HT1080 (cell line): ENCODE measurements around the gene LMBR1. TPM values are rescaled to one million over a fixed set of nuclear protein-coding genes. Genes with fewer than 3 reads are reported as not detected.
A peak's percentile ranks its signal among the peaks of the same experiment; 100 is the strongest.
"Not testable (repeated sequence)": the region's sequence is repeated elsewhere in the genome, so short reads cannot be mapped to it uniquely, and the experiment has no call there.

ENCODE experiments used
- DNase-seq: peaks from one replicate; pipeline ENCODE4 v3.0.0-alpha.2; 2015; ENCODE audit warnings: low read depth
- total RNA-seq: library from RNA; depleted of rRNA; stranded (reverse); fragments of >200 nt; shearing (Covaris generic); gene quantifications from 2 replicates; pipeline ENCODE4 v1.2.3, GENCODE V29; 2014

Gene LMBR1
- total RNA-seq, 1 experiment from 2014 or later: 104 TPM

DNA sequence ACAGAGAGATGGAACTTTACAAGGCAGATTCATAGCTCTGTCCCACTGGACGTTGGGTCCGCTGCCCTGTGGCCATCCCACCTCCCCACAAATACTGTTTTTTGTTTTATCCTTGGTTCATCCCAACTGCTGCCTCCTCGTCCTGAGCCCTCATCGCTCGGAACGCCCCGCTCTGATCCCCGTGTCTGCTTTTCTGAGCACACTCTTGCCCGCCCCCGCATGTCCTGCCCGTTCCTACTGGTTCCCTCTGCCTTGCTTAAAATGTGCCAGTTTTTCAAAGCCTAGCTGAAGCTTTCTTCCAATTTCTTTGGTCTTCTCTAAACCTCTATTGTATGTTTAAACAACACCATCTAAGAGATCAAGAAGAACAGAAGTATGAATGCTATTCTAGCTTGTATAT is 233.0 kb downstream of the LMBR1 start:
- DNase-seq: no peak

DNA sequence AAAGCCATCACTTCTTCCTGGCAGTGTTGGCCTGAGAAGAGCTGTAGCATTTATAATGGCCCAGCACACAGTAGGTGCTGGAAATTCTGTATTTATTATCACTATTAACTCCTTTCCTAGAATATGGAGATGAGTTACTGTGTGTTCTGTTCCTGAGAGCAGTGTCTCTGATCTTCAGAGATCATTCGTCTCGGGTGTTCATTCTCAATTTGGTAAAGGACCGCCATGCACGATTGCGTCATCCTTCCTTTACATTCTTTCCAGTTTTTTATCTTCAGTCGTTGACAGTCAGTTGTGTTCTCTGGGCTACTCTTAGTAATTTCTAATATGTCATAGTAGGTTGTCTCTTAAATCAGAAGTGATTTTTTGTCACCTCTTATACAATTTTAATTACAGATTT is 233.8 kb downstream of the LMBR1 start:
- DNase-seq: no peak

DNA sequence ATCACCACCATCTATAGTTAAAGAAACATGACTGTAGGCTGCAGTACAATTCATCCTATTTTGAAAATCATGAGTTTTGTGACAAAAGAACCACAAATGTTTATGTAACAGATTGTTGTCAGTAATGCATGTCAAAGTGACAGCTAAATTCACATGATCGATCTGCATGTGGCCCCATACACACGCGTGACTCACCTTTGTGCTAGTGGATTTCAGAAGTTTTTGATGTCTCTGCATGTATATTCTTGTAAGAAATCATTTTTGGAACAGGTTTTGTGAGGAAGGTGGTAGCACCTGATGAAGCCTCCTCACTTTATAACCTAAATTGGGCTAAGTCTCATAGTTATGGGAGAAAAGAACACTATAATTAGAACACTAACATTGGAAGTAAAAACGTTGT is 235.3 kb downstream of the LMBR1 start:
- no peak for DNase-seq

DNA sequence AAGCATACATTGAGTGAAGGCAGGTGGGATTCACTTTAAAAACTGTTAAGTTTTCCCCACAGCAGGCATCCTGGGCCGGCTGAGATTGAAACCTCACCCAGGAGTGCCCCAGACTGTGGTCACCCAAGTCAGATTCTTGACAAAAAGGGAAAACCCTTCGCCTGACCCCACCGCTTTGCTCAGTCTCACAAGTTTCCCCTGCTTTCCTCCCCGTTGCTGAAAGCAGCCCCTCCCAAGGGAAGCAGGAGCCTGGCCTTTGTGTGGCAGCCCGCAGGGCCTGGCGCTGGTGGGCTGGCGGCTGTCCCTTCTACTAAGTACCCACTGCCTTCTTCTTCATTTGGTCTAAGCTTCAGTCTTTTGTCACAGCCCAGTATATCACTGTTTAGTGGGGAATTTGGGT is 236.4 kb downstream of the LMBR1 start:
- DNase-seq: no peak

DNA sequence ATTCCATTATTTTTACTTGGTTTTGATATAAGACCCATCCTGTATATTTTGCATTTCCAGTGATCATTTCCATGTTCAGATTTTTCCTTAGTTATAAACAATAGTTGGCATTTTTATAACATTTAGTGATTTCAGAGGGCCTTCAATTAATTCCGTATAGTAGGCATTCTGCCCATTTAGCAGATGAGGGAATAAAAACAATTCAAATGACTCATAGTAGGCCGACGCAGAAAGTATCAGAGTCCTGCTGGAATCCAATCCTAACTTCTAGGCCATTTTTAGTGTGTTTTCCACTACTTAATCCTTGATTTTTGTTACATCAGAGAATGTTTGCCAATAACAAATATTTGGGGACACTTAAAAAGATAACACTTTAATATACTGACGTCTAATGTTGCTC is 237.0 kb downstream of the LMBR1 start:
- no peak for DNase-seq

DNA sequence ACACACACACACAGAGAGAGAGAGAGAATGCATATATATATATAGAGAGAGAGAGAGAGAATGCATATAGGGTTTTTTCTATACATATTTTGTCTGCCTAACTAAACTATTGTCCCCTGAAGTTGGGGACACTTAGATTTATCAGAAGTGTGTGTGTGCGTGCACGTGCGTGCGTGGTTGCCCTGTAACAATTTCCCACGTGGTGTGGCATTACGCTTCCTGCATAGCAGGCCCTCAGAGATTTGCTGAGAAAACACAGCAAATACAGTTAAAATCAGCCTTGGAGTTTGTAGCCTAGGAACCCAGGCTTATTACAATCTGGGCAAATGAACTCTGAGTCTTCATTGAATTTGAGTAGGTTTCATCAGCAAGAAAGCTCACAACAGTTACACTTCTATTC is 237.7 kb downstream of the LMBR1 start:
- no peak for DNase-seq

DNA sequence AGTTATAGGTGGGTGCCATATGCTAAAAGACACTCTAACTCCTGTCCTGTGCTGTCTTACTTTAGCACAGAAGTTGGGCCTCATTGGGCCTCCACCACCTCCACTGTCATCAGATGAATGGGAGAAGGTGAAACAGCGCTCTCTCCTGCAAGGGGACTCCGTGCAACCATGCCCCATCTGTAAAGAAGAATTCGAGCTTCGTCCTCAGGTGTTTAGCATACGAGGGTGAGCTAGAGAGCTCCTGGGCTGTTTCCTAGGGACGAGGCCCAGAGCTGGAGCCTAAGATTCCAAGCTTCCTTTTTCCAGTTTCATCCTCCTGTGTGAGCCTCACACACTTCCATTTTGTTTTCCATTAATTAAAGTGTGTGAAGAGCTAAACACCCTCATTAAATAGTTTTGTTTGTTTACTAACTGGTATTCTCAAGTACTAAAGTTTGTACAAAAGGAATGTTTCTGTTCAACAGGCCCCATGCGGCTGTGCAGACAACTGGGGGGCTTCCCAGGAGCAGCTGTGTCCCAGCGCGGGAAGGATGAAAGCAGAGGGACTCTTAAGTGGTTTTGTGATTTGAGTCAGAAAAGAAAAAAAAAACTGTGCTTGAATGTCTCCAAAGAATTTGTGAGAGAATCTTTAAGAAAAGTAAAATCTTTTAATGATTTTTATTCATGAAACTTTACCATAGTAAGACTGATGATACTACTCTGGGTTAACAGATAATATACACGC is 238.3 kb downstream of the LMBR1 start:
- DNase-seq: no peak

DNA sequence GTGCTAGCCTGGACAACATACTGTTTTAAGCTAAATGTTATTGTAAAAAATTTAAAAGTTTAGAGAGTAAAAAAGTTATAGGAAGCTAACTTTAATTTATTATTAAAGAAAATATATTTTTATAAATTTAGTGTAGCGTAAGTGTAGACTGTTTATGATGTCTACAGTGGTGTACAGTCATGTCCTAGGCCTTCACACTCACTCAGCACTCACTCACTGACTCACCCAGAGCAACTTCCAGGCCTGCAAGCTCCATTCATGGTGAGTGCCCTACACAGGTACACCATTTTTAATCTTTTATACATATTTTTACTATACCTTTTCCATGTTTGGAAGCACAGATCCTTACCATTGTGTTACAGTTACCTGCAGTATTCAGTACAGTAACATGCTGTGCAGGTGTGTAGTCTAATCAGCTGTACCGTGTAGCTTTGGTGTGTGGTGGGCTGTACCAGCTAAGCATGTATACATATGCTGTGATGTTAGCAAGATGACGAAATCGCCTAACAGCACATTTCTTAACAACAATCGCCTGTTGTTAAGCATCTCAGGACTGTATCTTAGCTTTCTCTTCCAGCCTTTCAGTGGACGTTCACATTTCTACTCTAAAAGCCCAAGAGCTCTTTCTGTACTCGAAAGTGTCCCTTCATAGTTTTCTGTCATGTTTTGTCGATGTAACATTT is 240.0 kb downstream of the LMBR1 start:
- DNase-seq: peak; percentile 61

DNA sequence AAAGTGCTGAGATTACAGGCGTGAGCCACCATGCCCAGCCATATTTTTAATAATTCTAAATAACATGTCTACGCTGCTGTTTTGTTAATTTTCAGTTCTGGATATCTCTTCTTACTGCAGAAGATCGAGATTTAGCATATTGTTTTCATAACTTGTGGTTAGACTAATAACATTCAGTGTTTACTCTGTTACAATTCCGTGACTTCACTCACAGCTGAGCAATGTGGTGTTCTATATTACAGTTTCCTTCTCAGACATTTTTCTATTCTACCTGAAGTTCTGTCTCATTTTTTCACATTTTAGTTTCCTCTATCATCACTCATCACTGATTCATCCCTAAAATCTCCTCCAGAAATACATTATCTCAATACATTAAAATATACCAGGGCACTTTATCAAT is 241.5 kb downstream of the LMBR1 start:
- no peak for DNase-seq

DNA sequence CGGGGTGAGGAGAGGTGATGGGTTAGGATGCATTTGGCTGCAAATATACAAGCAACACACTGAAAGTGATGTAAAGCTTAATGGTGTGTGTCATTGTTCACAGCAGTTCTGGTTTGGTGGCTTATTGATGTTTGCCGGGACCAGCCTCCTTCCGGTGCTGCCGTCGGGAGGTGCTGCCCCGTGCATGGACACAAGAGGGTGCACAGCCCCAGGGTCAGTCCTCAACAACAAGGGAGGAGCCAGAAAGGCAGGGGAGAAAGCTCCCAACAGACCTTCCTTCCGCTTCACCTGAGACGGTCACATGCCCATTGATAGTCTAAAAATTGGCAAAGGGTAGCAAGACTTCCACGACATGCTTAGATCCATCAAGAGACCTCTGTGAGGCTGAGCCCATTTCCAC is 242.9 kb downstream of the LMBR1 start:
- peak; percentile 31 for DNase-seq

DNA sequence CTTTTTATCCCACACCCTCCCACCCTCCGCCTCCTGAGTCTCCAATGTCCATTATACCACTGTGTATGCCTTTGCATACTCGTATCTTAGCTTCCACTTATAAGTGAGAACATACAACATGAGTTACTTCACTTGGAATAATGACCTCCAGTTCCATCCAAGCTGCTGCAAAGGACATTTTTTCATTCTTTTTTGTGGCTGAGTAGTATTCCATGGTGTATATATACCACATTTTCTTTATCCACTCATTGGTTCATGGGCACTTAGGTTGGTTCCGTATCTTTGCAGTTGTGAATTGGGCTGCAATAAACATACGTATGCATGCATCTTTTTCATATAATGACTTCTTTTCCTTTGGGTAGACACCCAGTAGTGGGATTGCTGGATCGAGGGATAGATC is 245.7 kb downstream of the LMBR1 start:
- DNase-seq: not testable (repeated sequence)

DNA sequence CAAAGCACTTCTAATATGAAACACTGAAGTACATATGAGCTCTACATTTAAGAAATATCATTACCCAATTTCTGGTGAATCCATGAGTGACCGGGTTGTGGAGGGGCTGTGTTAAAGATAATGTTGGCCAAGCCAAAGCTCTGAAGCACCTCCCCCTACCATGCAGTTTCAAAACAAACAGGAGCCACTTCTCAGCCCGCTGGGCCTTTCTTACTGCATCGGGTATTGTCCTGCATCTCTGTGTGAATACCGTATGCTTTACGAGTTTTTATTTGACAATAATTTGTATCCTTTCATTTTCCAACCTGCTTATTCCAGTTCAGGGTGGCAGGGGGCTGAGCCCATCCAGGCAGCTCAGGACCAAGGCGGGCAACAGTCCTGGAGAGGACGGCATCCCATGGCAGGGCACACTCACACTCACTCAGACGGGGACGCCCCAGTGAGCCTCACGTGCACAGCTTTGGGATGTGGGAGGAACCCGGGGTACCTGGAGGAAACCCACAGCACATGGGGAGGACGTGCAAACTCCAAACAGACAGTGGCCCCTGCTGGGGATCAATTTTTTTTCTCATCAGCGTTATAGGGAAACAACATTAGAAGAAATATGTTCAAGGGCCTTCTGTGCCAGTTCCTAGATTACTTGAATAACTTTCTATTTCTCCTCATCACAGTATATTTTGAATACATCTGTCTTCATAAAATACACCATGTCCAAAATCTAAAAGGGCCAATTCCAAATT is 250.5 kb downstream of the LMBR1 start:
- DNase-seq: no peak

DNA sequence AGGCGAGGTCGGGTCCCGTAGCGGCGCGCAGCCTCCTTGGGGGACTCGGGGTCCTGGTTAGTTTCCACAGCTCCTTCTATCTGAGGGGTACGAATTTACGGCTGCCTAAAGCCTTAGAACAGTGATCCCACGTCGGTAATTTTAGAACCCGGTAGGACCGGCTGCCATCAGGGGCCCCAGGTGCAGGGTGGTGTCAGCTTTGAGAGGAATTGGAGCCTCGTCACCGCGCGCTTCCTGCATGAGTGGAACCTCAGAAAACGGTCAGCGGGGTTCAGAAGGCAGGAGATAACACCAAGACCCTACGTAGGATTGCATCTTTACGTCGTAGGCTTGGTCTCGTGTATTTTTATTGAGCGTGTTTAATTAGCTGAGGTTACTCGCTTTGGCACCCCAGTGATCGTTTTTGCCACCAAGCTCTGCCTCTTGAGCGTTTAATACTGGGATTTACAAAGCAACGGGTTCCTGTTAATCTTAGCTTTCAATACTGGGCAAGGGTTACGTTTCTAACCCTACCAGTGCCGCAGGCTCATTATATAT is 252.0 kb downstream of the LMBR1 start:
- DNase-seq: peak; percentile 62

DNA sequence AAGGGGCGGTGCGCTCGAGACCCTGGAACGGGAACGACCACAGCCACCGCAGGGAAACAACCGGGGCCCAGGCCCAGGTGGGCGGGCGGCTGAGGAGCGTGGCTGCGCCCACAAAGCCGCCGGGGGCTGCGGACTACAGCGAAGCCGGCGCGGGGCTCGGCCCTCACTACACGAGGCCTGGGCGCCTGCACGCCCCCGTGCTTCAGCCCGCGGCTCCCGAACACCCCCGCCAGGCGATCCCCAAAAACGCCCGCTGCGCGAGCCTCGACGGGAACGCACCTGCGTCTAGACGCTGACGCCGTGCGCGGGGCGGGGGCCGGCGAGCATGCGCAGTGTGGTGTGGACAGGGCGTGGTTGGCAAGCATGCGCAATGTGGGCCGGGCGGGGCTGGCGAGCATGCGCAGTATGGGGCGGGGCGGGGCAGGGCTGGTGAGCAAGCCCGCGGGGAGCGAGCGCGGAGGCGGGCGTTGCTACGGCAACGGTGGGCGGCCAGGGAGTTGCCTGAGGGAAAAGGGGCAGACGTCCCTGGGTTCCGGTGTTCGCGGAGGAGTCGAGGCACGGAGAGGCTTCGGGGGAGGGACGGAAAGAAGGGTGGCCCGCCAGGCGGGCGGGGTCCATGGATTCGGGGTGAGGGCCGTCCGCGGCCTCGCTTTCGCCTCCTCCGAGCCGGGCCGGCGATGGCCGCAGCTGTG is 252.6 kb downstream of the LMBR1 start, which contains the start of gene RNF32:
TSS of gene RNF32 (plus strand) at position 518 of the 692 bp plus-strand sequence. CDS start 3,104 bp downstream, outside the sequence.
- DNase-seq: peak; percentile 83

DNA sequence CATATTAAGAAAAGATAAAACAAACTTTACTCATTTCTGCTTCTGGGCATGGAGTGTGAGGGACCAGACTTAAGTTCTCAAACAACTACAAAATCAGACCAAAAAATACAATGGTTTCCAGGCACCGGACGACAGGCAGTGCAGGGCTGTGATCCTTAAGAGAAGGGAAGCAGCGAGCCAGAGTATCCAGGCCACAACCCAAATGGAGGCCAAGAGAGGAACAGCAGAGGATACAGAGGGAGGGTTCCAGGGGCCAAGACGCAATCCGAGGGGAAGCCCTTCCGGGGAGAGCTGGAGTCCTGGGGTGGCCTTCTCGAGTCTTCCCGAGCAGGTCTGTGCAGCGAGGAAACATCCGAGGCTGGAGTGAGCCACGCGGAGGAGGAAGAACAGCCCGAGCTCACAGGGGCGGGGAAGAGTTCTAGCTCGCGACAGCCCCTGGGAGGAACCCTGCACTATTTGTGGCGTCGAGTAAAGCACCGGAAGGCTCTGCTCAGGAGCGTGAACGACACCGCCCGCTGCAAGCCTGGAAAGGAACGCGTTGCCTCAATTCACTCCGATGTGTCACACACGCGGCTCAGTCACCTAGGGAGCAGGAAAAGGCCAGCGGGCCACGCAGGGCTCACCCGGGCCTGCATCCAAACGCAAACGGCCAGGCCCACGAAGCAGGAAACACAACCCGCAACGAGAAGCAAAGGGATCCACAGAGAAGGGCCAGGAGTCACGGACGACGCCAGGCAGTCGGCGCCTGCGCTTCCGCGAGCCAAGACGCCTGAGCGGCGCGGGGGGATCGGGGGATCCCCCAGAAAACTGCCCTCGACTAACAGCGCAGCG is 253.3 kb downstream of the LMBR1 start:
- DNase-seq: no peak

DNA sequence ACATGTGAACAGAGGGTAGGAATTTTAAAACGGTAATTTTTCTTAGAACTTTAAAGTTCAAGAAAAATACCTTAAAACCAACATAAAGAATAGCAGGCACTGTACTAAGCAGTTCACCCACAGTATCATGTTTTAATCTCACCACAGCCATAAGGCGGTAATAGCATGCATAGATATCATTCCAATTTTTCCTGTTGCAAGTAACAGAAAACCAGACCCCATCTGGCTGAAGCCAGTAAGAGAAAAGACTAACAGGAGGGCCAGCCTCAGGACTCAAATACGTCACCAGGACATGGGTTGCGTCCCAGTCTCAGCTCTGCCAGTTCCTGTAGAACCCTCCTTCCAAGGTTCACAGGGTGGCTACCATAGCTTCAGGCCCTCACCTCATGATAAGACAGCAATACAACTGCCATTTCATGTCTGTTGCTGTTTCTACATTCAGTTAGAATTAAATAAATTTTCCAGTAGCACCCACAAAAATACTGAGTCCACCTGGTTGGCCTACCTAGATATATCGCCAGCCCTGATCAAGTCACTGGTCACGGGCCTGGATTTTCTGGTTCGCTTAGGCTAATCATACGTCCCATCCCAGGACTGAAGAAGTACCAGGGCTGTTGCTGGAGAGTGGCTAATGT is 254.4 kb downstream of the LMBR1 start:
- no peak for DNase-seq

DNA sequence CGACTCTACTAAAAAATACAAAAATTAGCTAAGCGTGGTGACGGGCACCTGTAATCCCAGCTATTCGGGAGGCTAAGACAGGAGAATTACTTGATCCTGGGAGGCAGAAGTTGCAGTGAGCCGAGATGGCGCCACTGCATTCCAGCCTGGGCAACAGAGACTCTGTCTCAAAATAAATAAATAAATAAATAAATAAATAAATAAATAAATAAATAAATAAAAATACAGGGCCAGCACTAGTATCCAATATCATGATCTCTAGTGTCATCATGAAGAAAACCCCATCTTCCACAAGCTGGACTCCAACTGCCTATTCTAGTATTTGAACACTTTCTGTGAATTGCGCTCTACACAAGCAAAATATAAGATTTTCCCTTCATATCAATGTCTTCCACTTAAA is 255.9 kb downstream of the LMBR1 start:
- DNase-seq: not testable (repeated sequence)

DNA sequence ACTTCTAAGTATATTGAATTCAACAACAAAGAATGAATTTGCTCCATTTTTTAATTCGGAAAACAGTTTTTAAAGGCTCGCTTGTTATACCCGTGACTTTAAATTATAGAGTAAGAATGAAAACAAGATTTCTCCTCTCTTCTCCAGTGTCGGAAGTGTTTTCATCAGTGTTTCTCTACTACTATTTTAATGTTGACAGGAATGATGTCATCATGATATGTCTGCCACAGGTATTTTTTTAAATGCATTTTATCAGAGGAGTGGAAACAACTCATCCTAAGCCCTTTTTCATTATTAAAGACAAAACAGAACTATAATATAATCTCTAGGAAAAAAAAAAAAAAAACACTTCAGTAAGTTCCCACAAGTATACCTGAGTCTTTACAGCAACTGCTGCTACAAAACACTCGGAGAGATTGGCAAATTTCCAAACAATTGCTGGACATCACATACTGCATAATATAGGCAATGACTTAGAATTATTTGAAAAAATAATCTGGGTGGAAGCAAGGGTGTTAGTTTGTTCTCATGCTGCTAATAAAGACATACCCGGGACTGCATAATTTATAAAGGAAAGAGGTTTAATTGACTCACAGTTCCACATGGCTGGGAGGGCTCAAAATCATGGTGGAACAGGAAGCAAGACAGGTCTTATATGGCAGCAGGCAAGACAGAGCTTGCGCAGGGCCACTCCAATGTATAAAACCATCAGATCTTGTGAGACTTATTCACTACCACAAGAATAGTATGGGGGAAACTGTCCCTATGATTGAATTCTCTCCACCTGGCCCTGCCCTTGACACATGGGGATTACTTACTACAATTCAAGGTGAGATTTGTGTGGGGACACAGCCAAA is 257.2 kb downstream of the LMBR1 start:
- DNase-seq: no peak

DNA sequence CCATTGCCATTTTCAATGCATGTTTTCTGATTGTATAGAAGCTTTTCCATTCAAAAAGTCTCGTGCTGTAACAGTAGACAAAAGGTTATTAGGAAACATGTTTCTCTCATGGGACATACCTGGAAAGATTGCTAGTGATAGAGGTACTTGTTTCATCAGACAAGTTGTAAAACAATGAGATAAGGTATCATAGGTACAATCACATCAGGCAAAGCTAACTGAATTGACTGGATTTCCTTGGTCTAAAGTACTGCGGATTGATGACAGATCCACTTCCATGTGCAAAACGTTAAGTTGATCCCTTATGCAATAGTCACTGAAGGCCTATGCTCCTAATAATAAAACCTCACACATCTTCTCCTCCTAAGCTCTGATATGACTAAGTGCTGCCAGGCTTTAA is 258.9 kb downstream of the LMBR1 start:
- no peak for DNase-seq
